Activated T-cell treated with anti-CD3 and anti-CD28 coated beads, Interleukin-2, amount 50 U/mL, for 1 hour (primary cell): ENCODE data around the gene KANK4.

Experiments used
- DNase-seq: peaks from one replicate; pipeline ENCODE4 v3.0.0-alpha.2; 2020

The KANK4 gene

GRCh38 chr1:62336995-62337705 is 17.9 kb upstream of the KANK4 start:
- DNase-seq, result no peak

DNA sequence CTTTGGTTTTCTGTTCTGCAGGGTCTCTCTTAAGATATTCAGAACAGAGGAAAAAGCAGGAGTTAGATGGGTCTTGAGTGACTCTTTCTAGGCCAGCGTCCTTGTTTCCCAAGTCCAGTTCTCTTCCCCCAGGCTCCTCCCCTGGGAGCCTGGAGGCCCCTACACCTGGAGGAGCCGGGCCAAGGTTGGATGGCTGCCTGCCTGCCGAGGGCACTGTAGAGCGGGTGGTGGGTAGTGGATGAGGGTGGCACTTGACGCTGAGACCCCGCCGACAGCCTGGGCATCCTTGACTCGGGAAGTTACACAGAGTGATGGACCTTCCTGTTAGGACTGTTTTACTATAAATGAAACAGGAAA is 17.4 kb upstream of the KANK4 start:
- no peak for DNase-seq

GRCh38 chr1:62335656-62336055 is 16.4 kb upstream of the KANK4 start:
- no peak for DNase-seq

- DNase-seq, result no peak
Measured at GRCh38 chr1:62334434-62334985, 15.3 kb upstream of the KANK4 start.

- no peak for DNase-seq
Measured at GRCh38 chr1:62333441-62333840, 14.2 kb upstream of the KANK4 start.

GRCh38 chr1:62327360-62328055 is 8.3 kb upstream of the KANK4 start:
- no peak for DNase-seq

- no peak for DNase-seq
Measured at GRCh38 chr1:62325681-62326080, 6.4 kb upstream of the KANK4 start.

DNA sequence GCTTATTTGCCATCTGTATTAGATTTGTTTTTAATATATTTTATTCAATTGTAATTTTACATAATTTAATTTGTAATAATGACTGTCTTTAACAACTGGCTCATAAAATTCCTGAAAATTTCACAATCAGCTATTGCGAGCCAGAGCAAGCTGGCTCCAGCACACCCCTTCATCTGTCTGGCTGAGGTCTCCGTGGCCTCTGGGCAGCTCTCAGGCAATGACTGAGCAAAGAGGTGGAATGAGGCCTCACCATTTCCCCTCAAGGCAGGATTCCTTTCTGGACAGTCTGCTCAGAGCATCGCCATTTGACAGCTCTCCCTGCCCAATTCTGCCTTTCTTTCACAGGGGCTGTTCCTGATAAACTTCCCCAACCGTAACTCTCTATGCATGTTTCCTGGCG is 5.8 kb upstream of the KANK4 start:
- DNase-seq, result no peak

- no peak for DNase-seq
Measured at GRCh38 chr1:62321446-62321845, 2.2 kb upstream of the KANK4 start.

DNA sequence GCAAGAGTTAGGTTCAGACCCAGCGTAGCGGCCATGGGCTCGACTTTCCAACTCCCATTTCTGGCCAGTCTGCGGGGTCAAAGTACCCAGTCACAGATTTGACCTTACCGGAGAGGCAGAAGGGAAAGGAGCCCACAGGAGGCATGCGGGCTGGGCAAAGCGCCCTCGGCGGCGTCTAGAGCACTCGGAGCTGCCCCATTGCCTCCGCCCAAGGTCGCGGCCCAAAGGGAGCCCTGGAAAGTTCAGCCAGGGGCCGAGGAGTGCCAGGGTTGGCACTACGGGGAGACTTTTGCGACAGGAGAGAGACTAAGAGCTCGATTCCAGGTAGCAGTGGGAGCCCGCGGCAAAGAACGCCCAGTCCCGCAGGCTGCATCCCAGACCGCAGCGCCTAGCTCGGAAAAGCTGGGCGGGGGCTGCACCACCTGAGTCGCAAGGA is 896 bp downstream of the KANK4 start:
- no peak for DNase-seq

- no peak for DNase-seq
Measured at GRCh38 chr1:62317021-62317768, 2.0 kb downstream of the KANK4 start.

- no peak for DNase-seq
Measured at GRCh38 chr1:62316135-62316534, 3.1 kb downstream of the KANK4 start.

- DNase-seq, result no peak
Measured at GRCh38 chr1:62315387-62315786, 3.8 kb downstream of the KANK4 start.

DNA sequence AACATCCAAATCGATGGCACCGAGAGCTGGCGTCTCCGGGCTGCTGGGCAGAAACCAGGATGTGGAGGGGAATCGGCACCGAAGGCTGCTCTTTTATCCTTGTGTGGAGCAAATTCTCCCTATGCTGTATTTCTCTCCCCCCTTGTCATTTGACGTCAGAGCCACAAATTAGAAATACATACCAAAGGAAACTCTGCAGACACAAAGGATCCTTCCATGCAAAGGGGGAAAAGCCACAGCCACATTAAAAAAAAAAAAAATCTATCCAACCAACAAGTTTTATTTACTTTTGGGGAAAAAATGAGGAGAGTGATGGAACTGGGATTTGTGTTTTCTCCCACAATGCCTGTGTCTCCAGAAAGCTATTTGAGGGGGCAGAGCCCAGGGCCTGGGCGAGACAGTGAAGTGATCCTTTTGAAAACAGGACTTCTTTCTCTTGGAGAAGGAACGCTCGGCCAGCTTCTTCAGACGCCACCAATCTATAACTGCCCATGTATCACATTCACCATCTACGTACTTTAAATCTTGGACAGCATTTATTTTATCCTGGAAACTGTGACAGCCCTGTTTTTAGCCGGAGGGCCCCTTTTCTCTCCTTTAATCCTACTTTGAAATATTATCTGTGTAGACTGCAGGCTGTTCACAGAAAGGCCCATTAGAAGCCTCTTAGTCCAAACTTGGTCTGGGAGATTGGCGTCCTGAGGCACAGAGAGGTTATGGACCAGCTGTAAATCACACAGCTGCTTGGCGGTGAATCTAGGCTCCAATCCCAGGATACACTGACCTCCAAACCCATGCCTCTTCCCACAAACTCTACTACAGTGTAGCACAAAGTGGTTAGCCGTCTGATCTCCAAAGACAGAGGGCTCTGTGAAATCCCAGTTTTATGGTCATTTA is 4.5 kb downstream of the KANK4 start:
- no peak for DNase-seq

DNA sequence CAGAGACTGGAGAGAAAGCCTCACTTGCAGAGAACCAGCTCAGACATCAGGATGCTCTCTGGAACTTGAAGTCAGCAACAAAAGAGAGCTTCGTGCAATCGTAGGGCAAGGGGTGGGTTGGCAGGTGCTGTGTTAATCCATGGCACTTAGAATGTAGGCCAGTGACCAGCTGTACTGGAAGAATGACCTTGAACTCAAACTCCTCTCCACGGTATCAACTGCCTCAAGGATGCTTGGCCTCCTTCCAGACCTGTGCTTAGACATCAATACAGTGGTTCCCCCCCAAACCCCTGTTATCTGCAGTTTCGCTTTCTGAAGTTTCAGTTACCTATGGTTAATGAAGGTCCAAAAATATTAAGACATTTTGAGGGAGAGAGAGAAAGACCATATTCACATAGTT is 6.5 kb downstream of the KANK4 start:
- DNase-seq, result no peak

GRCh38 chr1:62311473-62311943 is 7.7 kb downstream of the KANK4 start:
- no peak for DNase-seq

GRCh38 chr1:62309906-62310305 is 9.3 kb downstream of the KANK4 start:
- DNase-seq, result no peak

- DNase-seq, result no peak
Measured at GRCh38 chr1:62308606-62309005, 10.6 kb downstream of the KANK4 start.

GRCh38 chr1:62307895-62308492 is 11.2 kb downstream of the KANK4 start:
- no peak for DNase-seq

GRCh38 chr1:62307446-62307845 is 11.8 kb downstream of the KANK4 start:
- DNase-seq, result no peak

GRCh38 chr1:62306065-62306464 is 13.2 kb downstream of the KANK4 start:
- no peak for DNase-seq

GRCh38 chr1:62304975-62305374 is 14.3 kb downstream of the KANK4 start:
- DNase-seq, result no peak
